Inferior parietal cortex (tissue), 1 donor: ENCODE measurements around the gene WDR7.

Experiments
- DNase-seq: peaks from one replicate; pipeline ENCODE4 v3.0.0-alpha.2; 2016; ENCODE audit errors: extremely low spot score

The WDR7 gene

DNA sequence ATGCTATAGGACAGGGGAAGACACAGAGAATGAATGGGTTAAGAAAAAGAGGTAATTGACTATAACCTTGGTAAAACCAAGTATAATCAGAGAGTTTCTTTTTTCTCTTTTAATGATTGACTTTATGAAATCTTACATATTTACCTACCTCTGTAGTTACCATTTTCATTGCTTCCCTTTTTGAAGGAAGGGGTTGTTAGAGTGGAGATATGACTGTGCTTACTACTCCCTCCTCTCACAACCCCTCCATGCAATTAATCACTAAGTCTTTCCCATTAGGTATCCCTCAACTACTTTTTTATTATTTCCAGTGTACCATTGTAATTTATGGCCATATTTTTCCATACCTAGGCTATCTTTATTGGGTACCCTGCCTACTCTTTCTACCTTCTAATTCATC, 71.4 kb downstream of the WDR7 start:
- DNase-seq: no peak

DNA sequence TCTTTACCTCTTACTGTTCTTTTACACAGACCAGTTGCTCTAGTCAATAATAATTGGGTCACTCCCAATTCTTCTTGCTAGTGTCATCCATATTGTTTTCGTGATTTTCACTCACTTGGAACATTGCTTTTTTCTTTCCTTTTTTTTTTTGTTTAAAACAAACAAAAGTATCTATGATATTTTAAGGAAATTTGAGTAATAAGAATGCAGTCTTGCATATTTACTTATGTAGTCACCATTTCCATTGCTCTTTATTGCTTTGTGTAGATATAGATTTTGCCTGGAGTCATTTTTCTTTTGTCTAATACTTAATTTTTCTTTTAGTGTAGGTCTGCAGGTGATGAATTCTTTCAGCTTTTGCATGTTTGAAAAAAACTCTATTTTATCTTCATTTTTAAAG, 71.9 kb downstream of the WDR7 start:
- DNase-seq: no peak

DNA sequence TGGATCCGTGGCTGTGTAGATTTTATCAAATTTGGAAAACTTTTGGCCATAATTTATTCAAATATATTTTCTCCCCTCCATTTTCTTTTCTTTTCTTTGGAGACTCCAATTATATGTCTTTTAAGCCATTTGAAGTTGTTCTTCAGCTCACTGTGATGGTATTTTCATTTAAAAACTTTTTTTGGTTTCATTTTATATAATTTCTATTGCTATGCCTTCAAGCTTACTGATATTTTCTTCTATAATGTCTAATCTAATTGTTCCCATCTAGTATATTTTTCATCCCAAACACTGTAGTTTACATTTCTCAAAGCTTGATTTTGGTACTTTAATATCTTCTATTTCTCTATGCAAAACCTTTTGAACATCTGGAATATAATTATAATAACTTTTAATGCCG, 72.5 kb downstream of the WDR7 start:
- no peak for DNase-seq

DNA sequence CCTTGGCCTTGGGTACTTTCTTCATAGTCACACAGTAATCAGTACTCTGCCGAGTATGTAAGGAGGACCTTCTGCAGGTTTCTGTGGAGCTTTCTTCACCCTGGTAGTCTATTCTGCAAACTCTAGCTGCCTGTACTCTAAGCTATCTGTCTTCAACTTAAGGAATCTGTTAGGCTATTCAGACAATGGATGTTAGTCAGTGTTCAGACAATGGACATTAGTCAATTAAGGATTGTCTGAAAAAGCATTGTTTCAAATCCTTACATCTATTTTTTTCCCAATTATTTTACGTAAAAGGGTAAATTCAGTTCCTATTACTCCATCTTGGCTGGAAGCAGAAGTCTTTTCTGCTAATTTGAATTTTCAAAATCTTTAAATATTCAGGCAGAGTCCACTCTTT, 75.7 kb downstream of the WDR7 start:
- no peak for DNase-seq

DNA sequence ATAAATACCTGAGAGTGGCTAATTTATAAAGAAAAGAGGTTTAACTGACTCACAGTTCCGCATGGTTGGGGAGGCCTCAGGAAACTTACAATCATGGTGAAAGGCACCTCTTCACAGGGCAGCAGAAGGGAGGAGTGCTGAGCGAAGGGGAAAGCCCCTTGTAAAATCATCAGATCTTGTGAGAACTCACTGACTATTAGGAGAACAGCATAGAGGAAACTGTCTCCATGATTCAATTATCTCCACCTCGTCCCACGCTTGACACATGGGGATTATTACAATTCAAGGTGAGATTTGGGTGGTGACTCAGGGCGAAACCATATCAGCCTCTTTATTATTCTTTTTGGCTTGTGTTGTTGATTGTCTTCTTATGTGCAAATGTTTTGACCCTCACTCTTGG, 76.2 kb downstream of the WDR7 start:
- DNase-seq: no peak

DNA sequence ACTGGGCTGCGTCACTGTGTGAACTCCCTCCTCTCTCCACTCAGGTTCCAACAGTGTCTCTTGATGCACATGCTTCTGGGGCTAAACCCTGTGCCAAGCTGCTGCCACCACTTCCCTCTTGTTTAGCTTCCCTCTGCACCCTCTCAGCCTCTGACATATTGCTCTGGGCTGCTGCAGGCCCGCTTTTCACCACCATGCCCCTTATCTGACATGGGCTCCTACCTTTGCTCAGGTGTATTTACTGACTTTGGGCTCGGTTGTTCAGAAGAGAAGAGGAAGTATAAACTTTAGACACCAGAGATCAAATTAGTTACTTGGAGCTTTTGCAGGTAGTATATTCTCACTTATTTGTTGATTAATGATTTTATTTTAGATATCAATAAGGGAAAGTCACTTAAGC, 77.6 kb downstream of the WDR7 start:
- DNase-seq: no peak

DNA sequence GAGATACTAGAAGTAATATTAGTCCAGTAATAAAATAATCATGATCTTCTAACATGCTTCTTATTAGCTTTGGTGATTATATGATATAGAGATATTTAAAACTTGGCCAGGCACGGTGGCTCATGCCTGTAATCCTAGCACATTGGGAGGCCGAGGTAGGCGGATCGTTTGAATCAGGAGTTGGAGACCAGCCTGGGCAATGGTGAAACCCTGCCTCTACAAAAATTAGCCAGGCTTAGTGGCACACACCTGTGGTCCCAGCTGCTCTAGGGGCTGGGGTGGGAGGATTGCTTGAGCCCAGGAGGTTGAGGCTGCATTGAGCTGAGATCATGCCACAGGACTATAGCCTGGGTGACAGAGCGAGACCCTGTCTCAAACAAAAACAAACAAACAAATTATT, 87.0 kb downstream of the WDR7 start:
- no peak for DNase-seq

DNA sequence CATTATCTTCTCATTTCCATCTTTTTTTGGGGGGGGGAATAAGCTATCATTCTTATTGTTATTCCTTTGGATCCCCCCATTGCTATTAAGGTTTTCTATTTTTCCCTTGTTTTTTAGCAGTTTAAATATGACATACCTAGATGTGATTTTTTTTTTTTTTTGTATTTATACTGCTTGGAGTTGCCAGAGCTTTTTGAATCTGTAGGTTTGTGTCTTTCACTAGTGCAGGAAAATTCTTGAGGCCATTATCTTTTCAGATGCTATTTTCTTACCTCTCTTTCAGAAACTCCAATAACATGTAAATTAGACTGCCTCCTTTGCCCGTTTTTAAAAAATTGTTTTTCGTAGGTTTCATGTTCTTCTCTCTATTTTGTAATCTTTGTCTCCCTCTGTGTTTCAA, 88.6 kb downstream of the WDR7 start:
- no peak for DNase-seq

DNA sequence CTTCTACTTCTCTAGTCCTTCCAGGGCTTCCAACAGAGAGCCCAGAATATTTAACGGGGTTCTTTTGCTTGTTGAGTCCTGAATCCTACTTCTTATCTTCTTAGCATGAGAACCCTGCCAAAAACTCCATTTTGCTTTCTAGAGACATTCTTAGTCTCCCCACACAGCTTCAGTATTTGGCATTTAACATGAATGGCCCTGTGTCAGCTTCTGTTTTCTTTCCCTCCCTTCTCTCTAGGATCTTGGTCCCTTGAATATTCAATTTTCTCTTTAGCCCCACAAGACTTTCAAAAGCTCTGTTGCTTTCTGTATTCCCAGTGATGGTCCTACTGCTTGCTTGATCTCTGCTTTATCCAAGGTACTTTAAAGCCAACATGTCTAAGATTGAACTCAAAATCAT, 89.5 kb downstream of the WDR7 start:
- no peak for DNase-seq

DNA sequence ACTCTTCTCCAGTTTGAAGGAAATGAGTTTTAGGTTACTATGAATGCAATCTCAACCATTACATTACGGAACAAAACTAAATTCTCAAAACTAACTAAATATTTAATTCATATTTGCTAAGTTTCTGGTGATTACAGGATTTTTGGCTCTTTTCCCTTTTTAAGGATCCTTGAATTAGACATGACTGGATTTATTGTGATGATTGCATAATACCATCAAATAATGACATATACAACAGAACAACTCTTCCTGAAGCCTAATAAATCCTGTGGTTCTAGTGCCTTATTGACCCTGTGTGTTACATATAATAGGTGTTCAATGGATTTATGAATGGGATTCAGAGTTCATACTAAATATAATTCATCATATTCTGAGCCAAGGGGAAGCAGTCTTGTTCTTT, 90.5 kb downstream of the WDR7 start:
- no peak for DNase-seq

DNA sequence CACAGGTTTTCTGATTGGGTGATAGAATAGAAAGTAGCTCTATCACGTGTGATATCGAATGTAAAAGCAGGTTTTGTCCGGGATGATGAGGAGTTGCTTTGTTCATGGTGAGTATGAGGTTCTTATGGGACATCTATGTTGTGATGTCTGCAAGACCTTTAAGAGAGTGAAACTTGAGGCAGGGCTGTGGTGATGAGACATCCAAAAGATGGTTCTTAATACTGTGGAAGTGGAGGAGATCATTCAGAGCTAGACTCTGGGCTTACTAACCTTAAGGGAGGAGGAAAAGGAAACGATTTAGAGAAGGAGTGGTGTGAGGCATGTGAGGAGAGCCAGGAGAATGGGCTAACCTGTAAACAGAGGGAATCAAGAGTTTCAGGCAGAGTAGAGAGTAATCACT, 92.0 kb downstream of the WDR7 start:
- DNase-seq: no peak

DNA sequence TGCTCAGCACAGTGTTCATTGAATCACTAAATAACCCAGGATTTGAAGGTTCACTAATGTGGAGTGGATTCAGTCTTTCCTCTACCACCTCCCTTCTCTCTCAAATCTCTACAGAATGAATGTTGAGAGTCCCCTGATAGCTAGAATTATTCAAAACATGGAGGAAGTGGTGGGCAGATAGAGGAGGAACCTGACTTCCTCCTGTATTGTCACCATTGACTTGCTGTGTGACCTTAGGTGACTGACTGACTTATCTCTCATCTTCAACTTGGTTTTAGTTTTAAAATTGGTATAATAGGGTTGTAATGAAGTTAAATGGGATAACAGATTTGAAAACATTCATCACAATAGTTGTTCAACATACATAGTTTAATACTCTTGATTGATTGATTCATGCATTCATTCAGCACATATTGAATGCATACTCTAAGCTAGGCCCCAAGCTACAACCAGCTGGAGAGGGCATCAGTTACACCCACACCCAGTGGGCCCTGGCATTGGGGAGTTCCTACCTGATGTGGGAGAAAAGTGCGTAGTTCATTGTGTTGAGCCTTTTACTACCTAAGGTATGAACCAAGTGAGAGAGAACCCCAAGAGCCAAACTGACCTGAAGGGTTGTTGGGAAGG, 96.0 kb downstream of the WDR7 start:
- DNase-seq: no peak

DNA sequence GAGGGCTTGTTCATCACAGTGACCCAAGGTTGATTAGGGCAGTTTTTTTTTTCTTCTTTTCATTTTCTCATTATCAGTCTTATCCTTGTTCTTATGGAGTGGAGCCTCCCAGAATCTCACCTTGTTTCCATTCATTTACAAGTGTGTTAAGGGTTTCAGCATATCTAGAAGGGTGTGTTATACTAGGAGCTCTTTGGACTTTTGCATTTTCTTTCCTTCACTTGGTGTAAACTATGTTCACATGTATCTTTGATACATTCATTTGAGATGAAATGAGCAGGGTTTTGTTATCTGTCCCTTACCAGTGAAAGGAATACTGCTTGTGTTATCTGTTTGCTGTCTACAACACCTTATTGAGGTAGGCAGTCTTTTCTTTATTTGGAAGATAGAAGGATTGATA, 96.7 kb downstream of the WDR7 start:
- no peak for DNase-seq

DNA sequence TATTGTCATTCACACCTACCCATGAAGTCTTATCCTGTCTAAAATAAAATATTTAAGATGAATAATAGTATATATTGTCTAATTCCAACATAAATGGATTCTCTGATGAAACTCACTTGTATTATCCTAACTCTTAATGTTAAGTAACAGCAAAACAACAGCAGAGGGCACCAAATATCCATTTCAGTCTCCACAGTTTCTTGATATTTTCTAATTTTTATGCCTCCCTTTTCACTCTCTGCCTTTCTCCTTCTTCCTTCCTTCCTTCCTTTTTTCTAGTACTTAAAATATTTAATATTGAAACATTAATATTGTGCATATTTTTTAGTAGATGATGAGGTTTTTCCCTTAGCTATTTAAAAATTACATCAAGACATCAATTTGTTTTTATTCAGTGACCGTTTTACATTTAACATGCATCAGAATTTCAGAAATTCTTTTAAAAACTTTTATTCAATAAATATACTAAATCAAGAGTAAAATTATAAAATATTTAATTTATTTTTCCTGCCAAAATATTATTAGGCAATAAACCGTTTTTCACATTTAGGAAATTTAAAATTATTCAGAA, 97.6 kb downstream of the WDR7 start:
- DNase-seq: peak; percentile 74

DNA sequence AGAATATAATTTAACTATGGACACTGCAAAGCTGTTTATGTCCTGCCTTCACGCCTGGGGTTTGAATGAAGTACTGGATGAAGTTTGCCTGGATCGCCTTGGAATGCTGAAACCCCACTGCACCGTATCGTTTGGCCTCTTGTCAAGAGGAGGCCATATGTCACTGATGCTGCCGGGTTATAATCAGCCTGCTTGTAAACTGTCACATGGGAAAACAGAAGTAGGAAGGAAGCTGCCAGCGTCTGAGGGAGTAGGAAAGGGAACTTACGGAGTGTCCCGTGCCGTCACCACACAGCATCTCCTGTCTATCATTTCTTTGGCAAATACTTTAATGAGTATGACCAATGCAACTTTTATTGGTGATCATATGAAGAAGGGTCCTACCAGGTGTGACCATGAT, 105.8 kb downstream of the WDR7 start:
- DNase-seq: no peak

DNA sequence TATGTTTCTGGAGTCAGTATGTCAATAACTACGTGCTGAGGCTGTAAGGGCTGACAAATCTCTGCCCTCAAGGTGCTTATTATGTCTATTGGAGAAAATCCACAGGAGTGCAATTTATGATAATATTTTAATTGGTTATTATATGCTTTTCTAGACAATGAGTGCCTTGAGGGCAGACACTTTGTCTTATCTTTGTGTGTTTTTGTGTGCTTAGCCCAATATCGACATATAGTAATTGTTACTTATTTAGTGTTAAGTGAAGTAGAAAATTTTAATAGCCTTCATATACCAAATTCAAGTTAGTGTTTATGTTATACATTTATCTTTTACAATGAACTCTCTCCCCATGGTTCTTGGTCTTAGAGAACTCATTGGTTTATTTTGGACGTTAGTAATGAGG, 118.9 kb downstream of the WDR7 start:
- no peak for DNase-seq

DNA sequence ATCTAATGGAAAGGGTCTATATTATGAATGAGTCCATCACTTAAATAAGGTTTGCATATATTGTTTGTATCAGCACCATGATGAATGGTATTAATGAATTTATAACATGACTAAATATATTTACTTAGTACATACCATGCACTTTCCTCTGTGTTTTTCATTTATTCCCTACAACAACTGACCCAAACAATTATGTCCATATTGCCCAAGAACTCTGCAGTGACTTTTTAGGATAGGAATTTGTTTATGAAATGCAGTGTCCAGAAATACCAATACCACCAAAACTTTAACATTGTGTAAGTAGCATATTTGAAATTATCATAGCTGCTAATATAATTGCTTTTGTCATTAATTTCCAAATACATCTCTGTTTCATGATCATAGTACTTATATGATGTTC, 119.7 kb downstream of the WDR7 start:
- DNase-seq: no peak

DNA sequence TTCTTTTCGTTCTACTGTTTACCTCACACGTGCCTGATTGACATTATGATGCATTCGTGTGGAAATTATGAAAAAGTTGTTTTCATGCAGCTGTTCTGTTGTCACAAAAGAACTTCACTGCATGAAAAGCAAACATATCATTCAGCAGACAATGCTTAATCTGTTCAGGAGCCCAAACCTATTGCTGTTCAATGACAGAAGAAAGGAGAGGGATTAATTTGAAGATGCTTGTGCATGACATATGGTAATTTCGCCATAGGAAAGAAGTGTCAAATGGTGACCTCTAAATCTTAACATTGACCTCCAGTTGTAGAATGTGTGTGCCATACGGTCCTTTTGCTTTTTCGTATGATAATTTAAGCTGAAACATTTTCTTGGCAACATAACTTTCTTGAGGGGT, 124.5 kb downstream of the WDR7 start:
- DNase-seq: no peak

DNA sequence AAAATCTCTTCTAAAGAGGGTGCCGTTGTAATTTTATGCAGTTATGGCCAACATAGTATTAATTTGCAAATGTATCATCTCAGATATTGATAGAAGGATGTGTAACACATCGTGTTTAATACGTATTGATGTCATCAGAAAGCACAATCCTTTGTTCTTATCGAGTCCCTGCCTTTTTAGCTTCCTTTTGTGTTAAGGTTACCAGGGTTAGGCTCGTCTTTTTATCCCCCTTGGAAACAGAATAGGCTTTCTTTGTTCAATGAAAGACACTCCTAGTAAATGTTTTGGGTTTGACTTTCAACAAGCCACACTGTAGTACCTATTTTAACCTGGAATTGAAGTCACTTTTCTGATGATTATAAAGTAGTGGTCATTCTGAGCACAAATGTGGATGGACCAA, 136.2 kb downstream of the WDR7 start:
- DNase-seq: no peak

DNA sequence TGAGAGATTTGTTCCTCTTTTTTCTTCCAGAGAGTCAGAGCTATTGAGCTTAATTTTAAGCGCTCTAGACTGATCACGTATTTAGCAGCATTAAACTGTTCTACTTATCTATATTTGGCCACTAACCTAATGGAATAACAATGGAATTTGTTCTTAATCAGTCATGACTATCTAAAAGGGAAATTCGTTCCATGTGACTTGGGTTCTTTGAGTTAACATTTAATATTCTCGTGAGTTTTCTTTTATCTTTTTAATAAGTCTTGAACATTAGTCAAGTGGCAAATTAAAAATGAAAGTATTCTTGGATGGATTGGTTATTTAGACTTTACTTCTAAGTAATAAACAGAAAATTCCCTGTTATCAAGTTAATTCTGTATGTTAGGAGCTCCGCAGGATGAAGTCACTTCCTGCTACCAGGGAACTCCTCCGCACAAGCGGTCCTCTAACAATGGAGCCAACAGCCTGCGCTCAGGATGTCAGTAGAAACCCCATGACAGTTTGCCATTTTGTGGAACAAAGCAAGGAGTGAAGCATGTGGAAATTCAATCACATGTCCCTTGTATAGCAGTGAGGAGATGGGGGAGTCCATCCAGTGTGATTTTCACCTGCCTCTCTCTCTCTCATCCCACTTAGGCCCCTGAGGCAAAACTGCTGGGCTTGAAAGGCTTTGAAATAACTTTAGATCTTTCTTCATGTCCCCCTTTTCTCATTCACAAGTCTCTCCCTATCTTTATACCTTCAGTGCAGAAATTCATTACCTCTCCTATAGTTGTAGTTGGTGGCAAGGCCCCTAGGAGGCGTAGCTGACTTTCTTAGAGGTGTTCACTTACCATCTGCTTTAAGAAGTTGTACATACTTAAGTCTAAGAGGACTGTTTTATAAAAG, 138.1 kb downstream of the WDR7 start:
- no peak for DNase-seq

DNA sequence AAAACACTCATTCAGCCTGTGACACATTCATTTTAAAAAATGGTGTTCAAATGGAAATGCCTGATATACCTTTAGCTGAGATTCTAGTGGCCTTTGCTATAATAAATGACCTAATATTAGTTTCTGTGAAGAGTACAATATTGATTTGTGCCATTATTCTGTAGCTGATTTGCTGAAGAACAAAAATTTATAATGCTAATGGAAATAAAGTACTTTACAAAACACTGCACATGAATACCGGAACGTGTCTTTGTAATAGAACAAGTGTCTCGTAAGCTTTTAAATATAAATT, 138.7 kb downstream of the WDR7 start:
- no peak for DNase-seq

DNA sequence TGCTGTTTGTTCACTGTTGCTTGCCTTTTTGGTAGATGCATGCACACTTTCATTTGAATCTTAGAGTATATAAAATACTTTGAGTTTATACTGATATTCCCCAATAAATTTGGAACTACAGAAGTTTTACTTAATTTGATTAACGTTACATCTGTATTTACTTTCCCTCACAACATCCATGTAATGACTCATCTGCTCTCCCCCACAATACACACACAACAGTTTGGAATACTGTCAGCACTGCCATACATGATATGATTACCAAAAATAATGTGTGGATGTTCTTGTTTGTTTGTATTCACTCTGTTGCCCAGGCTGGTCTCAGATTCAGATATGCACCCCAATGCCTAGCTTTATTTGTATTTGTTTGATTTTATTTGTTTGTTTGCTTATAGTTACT, 144.2 kb downstream of the WDR7 start:
- no peak for DNase-seq

DNA sequence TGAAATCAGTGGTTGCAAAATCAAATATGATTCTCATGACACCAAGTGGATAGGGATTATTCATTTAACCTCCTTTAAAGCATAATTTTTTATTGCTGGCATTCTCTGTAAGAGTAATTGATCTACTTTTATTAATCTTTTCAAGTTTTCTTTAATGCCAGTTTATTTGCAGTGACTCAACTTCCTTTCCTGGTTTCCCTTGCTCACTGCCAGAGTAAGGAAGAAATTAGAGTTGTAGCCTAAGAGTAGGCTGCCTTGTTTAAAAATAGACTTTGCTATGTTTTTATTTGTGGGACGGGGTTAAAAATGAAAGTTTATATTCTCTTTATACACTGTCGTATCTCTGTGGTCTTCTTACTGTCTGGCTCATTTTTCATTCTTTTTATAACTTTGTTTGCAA, 148.6 kb downstream of the WDR7 start:
- no peak for DNase-seq

DNA sequence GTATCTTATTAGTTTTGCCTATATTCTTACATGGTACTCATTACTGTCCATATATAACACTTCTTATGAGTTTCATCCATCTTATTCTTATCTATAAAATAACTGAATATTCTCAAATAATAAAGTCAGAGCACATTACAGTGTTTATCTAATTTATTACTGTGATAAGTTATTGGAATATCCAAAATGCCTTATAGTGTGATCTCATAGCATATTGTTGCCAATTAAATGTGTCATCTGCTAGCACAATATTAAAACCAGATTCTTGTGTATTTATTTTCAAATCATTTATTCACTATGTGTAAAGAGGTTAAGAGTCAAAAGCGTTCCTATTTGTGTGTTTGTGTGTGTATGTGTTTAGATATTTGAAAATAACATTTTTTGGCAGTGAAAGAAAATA, 151.9 kb downstream of the WDR7 start:
- no peak for DNase-seq
